ENCODE data around the gene HECTD2.
"Not testable (repeated sequence)": the region's sequence is repeated elsewhere in the genome, so short reads cannot be mapped to it uniquely, and the experiment has no call there.

Gene HECTD2

GRCh38 chr10:91412354-91413087 lies 2.4 kb downstream of the HECTD2 start:
- no peak for DNase-seq (ENCODE audit: low read depth)

- DNase-seq (ENCODE audit: low read depth): no peak
Observed at GRCh38 chr10:91415816-91416215, 5.7 kb downstream of the HECTD2 start.

- DNase-seq (ENCODE audit: low read depth): no peak
Observed at GRCh38 chr10:91416339-91416855, 6.3 kb downstream of the HECTD2 start.

- no peak for DNase-seq (ENCODE audit: low read depth)
Observed at GRCh38 chr10:91418416-91418815, 8.3 kb downstream of the HECTD2 start.

- DNase-seq (ENCODE audit: low read depth): peak; percentile 68
Observed at GRCh38 chr10:91420868-91421267, 10.7 kb downstream of the HECTD2 start.

GRCh38 chr10:91422915-91423314 lies 12.8 kb downstream of the HECTD2 start:
- no peak for DNase-seq (ENCODE audit: low read depth)

- DNase-seq (ENCODE audit: low read depth): no peak
Observed at GRCh38 chr10:91424016-91424415, 13.9 kb downstream of the HECTD2 start.

GRCh38 chr10:91432175-91432574 lies 22.0 kb downstream of the HECTD2 start:
- no peak for DNase-seq (ENCODE audit: low read depth)

GRCh38 chr10:91433620-91434019 lies 23.5 kb downstream of the HECTD2 start:
- DNase-seq (ENCODE audit: low read depth): no peak

- DNase-seq (ENCODE audit: low read depth): peak; percentile 55
Observed at GRCh38 chr10:91434041-91434440, 23.9 kb downstream of the HECTD2 start.

GRCh38 chr10:91435241-91435640 lies 25.1 kb downstream of the HECTD2 start:
- DNase-seq (ENCODE audit: low read depth): no peak

GRCh38 chr10:91438228-91438627 lies 28.1 kb downstream of the HECTD2 start:
- not testable (repeated sequence) for DNase-seq (ENCODE audit: low read depth)

- DNase-seq (ENCODE audit: low read depth): no peak
Observed at GRCh38 chr10:91444211-91445182, 34.4 kb downstream of the HECTD2 start.

- DNase-seq (ENCODE audit: low read depth): no peak
Observed at GRCh38 chr10:91452063-91452462, 41.9 kb downstream of the HECTD2 start.

- no peak for DNase-seq (ENCODE audit: low read depth)
Observed at GRCh38 chr10:91453535-91453934, 43.4 kb downstream of the HECTD2 start.

GRCh38 chr10:91455135-91455534 lies 45.0 kb downstream of the HECTD2 start:
- DNase-seq (ENCODE audit: low read depth): not testable (repeated sequence)

- DNase-seq (ENCODE audit: low read depth): peak; percentile 3
Observed at GRCh38 chr10:91460681-91461080, 50.5 kb downstream of the HECTD2 start.

GRCh38 chr10:91462423-91462822 lies 52.3 kb downstream of the HECTD2 start:
- DNase-seq (ENCODE audit: low read depth): peak; percentile 65

GRCh38 chr10:91464500-91464899 lies 54.4 kb downstream of the HECTD2 start:
- DNase-seq (ENCODE audit: low read depth): no peak

GRCh38 chr10:91465261-91465660 lies 55.1 kb downstream of the HECTD2 start:
- no peak for DNase-seq (ENCODE audit: low read depth)

- DNase-seq (ENCODE audit: low read depth): no peak
Observed at GRCh38 chr10:91467114-91467513, 57.0 kb downstream of the HECTD2 start.

- DNase-seq (ENCODE audit: low read depth): no peak
Observed at GRCh38 chr10:91471602-91472001, 61.5 kb downstream of the HECTD2 start.

GRCh38 chr10:91472911-91473310 lies 62.8 kb downstream of the HECTD2 start:
- no peak for DNase-seq (ENCODE audit: low read depth)
